SH-SY5Y (cell line): ENCODE measurements around the gene DHX15.

Experiments
- GATA2 ChIP-seq: IDR thresholded peaks from 2 replicates; pipeline ENCODE4 v1.6.1; 2011; ENCODE audit warnings: mild to moderate bottlenecking, low read depth, low read length
- GATA3 ChIP-seq: IDR thresholded peaks from 2 replicates; pipeline ENCODE4 v1.6.1; 2011; ENCODE audit warnings: low read depth, mild to moderate bottlenecking, low read length, moderate library complexity

The DHX15 gene

GRCh38 chr4:24599275-24599674 is 14.9 kb upstream of the DHX15 start:
- TF ChIP-seq GATA3 (no peak), GATA2 (no peak)

- TF ChIP-seq GATA3 (no peak), GATA2 (no peak)
These were observed 13.7 kb upstream of the DHX15 start for GRCh38 chr4:24598025-24598424.

- TF ChIP-seq GATA3 (no peak), GATA2 (no peak)
These were observed 11.3 kb upstream of the DHX15 start for GRCh38 chr4:24595659-24596058.

- TF ChIP-seq GATA2, result no peak
- TF ChIP-seq GATA3, result no peak
These were observed 10.5 kb upstream of the DHX15 start for GRCh38 chr4:24594887-24595286.

GRCh38 chr4:24589448-24589847 is 5.1 kb upstream of the DHX15 start:
- TF ChIP-seq GATA2 (no peak), GATA3 (no peak)

- no peak for TF ChIP-seq GATA2
- TF ChIP-seq GATA3, result no peak
These were observed 4.0 kb upstream of the DHX15 start for GRCh38 chr4:24588216-24588954.

- TF ChIP-seq GATA3 (no peak), GATA2 (no peak)
These were observed 723 bp downstream of the DHX15 start for GRCh38 chr4:24583451-24584210.

GRCh38 chr4:24582235-24582832 is 2.0 kb downstream of the DHX15 start:
- TF ChIP-seq GATA3 (no peak), GATA2 (no peak)

- TF ChIP-seq GATA2 (no peak), GATA3 (no peak)
These were observed 6.0 kb downstream of the DHX15 start for GRCh38 chr4:24578364-24578763.

- TF ChIP-seq GATA3 (no peak), GATA2 (no peak)
These were observed 8.1 kb downstream of the DHX15 start for GRCh38 chr4:24576276-24576675.

- no peak for TF ChIP-seq GATA3
- TF ChIP-seq GATA2, result no peak
These were observed 10.1 kb downstream of the DHX15 start for GRCh38 chr4:24574236-24574635.

- TF ChIP-seq GATA2 (no peak), GATA3 (no peak)
These were observed 10.8 kb downstream of the DHX15 start for GRCh38 chr4:24573582-24573981.

- TF ChIP-seq GATA2, result no peak
- no peak for TF ChIP-seq GATA3
These were observed 13.6 kb downstream of the DHX15 start for GRCh38 chr4:24570574-24571236.

GRCh38 chr4:24570172-24570571 is 14.2 kb downstream of the DHX15 start:
- no peak for TF ChIP-seq GATA3
- no peak for TF ChIP-seq GATA2

- TF ChIP-seq GATA3 (no peak), GATA2 (no peak)
These were observed 14.7 kb downstream of the DHX15 start for GRCh38 chr4:24569662-24570061.
